Measurements from ENCODE around the gene CDHR3.

Gene CDHR3

DNA sequence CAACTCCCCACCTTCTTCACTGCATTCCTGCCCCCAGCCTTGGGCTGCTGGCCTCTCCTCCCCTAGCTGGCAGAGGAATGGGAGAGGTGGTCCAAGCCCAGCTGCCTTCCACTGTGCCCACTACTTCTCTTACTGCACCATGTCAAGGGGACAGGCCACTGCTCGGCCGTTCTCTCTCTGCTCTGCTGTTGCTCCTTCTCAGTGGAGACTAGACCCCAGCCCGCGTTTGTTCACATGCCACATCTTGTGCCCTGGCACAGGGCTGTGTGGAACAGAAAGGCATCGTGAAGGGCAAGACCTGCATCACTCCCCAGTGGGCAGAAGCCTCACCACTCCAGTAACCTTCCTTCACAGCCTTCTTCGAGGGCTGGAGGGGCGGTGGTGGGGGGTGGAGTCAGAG, 711 bp upstream of the CDHR3 start:
- H3K4me3 ChIP-seq (ENCODE audit: low read depth, low read length) = no peak overlapping the region
- TF ChIP-seq, protein P1, sequence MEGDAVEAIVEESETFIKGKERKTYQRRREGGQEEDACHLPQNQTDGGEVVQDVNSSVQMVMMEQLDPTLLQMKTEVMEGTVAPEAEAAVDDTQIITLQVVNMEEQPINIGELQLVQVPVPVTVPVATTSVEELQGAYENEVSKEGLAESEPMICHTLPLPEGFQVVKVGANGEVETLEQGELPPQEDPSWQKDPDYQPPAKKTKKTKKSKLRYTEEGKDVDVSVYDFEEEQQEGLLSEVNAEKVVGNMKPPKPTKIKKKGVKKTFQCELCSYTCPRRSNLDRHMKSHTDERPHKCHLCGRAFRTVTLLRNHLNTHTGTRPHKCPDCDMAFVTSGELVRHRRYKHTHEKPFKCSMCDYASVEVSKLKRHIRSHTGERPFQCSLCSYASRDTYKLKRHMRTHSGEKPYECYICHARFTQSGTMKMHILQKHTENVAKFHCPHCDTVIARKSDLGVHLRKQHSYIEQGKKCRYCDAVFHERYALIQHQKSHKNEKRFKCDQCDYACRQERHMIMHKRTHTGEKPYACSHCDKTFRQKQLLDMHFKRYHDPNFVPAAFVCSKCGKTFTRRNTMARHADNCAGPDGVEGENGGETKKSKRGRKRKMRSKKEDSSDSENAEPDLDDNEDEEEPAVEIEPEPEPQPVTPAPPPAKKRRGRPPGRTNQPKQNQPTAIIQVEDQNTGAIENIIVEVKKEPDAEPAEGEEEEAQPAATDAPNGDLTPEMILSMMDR (IDR thresholded peaks at IDR 0.05; ENCODE audit: control insufficient read depth, extremely low read depth, insufficient read depth) = no peak
- DNase-seq (ENCODE audit: low read depth) = no peak

DNA sequence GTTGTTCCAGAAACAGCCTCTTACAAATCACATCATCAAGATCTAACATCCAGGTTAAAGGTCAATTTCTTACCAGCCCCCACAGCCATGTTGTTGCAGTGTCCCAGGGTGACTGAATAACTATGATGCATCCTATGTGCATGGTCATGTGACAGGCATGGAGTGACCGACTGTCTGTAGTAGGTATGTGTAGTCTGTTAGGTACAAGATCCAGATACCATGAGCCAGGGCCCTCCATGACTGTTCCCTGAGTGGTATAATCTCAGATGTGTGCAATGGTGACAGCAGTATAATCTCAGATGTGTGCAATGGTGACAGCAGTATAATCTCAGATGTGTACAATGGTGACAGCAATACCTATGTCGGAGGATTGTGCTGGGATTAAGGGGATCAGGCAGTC, 8.8 kb downstream of the CDHR3 start:
- H3K4me3 ChIP-seq (ENCODE audit: low read depth, low read length) = no peak overlapping the region
- TF ChIP-seq, protein P1 (IDR thresholded peaks at IDR 0.05; ENCODE audit: control insufficient read depth, extremely low read depth, insufficient read depth) = no peak
- DNase-seq (ENCODE audit: low read depth) = no peak

DNA sequence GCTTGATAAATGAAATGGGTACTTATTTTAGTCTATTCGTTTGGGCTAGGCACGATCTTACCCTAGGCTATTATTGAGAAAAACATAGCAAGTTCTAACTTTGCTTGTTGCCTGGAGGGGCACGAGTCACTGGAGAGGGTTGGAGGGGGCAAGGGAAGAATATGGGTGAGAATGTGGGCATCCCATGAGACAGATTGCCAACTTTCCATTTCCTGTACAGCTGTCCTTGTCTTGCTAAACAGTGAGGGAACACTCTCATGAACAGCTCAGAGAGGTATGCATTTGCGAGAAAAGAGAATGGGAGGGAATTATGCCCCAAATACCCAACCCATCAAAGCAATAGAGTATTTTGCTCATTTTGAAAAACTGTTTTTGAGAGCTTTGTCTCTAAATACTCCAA, 9.2 kb downstream of the CDHR3 start:
- H3K4me3 ChIP-seq (ENCODE audit: low read depth, low read length) = no peak overlapping the region
- no peak for DNase-seq (ENCODE audit: low read depth)
- TF ChIP-seq, protein P1 (IDR thresholded peaks at IDR 0.05; ENCODE audit: control insufficient read depth, extremely low read depth, insufficient read depth) = no peak

DNA sequence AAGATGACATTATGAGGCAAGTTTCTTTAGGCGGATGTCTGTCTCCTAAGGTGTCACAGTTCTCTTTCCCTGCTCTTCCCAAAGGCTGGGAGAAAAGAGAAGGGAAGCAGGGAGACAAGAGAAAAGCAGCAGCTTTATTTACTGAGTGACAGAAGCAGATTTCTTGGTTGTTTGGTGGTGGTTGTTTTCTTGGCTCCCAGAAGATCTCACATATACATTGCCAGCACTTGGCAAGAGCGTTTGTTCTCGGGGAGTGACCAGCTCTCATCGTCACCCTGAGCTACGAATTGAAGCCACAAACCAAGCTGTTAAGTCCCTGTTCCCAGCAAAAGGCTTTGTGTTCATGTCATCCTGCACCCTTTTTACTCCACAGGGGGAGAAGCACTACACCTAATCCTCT, 11.4 kb downstream of the CDHR3 start:
- no peak for DNase-seq (ENCODE audit: low read depth)
- TF ChIP-seq, protein P1 (IDR thresholded peaks at IDR 0.05; ENCODE audit: control insufficient read depth, extremely low read depth, insufficient read depth) = no peak
- H3K4me3 ChIP-seq (ENCODE audit: low read depth, low read length) = no peak overlapping the region

DNA sequence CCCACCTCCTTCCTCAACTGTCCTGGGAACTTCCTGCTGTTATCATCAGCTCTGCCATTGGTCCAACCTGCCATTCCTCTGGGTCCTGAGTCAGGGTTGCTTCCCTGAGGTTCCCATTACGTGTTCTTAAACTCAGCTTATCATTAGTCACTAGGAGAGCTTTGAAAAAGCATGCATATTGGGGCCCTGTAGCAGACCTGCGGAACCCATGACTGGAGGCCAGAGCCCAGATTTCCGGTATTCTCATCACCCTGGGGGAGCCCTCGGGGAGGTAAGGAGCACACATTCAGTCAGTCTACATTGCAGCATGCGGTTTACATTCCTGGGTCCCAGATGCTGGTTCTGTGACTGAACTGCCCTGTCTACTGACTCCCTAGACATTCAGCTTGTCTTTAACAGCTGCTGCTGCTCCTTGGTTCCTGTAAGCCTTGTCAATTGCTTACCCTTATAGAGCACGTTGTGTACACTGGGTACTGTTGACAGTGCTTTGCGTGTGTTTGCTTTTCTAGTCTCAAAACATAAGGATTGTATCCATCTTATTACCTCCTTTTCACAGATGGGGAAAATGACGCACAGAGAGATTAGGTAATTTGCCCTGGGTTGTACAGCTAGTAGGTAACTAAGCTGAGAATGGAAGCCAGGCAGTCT, 12.8 kb downstream of the CDHR3 start:
- TF ChIP-seq, protein P1 (IDR thresholded peaks at IDR 0.05; ENCODE audit: control insufficient read depth, extremely low read depth, insufficient read depth) = no peak
- peak; percentile 75 for DNase-seq (ENCODE audit: low read depth)
- no peak overlapping the region for H3K4me3 ChIP-seq (ENCODE audit: low read depth, low read length)

DNA sequence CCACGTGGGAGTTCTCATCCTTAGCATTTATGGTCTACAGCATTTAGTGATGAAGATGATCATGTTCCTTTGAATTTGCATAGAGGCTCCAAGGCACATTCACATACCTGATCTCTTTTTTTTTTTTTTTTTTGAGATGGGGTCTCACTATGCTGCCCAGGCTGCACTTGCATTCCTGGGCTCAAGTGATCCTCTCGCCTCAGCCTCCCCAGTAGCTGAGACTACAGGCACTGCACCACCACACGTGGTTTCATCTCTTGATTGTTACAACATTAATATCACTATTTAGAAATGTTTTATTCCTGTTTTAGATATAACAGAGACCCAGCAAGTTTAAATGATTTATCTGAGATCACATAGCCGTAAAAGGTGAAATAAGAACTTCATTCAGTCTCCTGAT, 13.8 kb downstream of the CDHR3 start:
- H3K4me3 ChIP-seq (ENCODE audit: low read depth, low read length) = no peak overlapping the region
- TF ChIP-seq, protein P1 (IDR thresholded peaks at IDR 0.05; ENCODE audit: control insufficient read depth, extremely low read depth, insufficient read depth) = no peak
- no peak for DNase-seq (ENCODE audit: low read depth)

DNA sequence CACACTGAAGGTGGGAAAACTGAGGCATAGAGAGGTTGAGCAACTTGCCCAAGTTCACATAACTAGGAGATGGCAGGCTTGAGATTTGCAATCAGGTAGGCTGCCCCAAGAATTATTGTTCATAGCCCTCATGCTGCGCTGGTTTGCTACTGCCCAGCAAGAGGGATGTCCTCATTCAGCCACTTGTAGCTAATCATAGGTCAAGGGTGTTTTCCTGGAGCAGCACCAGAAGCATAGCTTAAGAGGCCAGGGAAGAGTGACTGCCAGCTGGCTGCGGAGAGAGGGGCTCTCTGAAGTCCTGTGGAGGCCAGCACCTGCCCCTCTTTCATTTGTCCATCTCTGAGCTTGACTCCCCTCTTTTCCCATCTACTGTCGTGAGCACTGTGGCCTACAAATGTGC, 15.0 kb downstream of the CDHR3 start:
- no peak for DNase-seq (ENCODE audit: low read depth)
- no peak overlapping the region for H3K4me3 ChIP-seq (ENCODE audit: low read depth, low read length)
- TF ChIP-seq, protein P1 (IDR thresholded peaks at IDR 0.05; ENCODE audit: control insufficient read depth, extremely low read depth, insufficient read depth) = no peak
